Rectal smooth muscle tissue (tissue), 1 donor: Measurements from ENCODE around the gene MYO1C.

ENCODE experiments used
- H3K27ac ChIP-seq: one replicate; pipeline ENCODE4 v1.7.0; 2013; ENCODE audit warnings: low read depth, low read length, inconsistent platforms
- H3K27me3 ChIP-seq: one replicate; pipeline ENCODE4 v1.7.0; 2013; ENCODE audit warnings: low read length; ENCODE audit not compliant: control insufficient read depth, insufficient read depth
- H3K36me3 ChIP-seq: one replicate; pipeline ENCODE4 v1.7.0; 2013; ENCODE audit warnings: low read length; ENCODE audit not compliant: control insufficient read depth, insufficient read depth
- H3K4me1 ChIP-seq: one replicate; pipeline ENCODE4 v1.7.0; 2013; ENCODE audit warnings: low read length; ENCODE audit not compliant: control insufficient read depth, insufficient read depth
- H3K4me3 ChIP-seq: one replicate; pipeline ENCODE4 v1.7.0; 2013; ENCODE audit warnings: low read length
- H3K9ac ChIP-seq: one replicate; pipeline ENCODE4 v1.7.0; 2013; ENCODE audit warnings: low read length

The MYO1C gene

DNA sequence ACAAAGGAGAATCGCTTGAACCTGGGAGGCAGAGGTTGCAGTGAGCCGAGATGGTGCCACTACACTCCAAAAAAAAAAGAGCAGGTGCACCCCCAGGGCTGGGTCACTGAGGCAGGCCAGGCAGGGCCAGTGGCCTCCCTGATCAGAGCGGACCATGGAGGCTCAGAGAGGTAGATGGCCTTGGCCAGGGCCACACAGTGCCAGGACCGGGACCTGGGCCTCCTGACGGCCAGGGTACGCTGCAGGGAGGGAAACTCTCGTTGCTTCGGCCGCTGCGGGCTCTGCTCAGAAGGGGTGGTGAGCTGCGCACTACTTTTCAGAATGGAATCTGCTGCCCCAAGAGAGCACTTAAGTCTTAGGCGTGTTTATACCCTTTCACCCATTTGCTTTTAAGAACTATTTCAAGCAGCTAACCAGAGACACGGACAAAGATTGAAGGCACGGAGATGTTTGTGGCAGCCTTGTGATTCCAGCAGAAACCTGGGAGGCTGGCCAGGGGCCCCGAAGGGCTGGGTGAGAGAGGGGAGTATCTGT, 17.1 kb downstream of the MYO1C start:
- Histone ChIP-seq H3K9ac (no peak overlapping the region), H3K4me3 (no peak overlapping the region), H3K4me1 (no peaks in the 10 kb centered on the region), H3K27me3 (no peaks in the 10 kb centered on the region), H3K27ac (no peak overlapping the region), H3K36me3 (peaks cover 31% of the 10 kb centered on the region)

DNA sequence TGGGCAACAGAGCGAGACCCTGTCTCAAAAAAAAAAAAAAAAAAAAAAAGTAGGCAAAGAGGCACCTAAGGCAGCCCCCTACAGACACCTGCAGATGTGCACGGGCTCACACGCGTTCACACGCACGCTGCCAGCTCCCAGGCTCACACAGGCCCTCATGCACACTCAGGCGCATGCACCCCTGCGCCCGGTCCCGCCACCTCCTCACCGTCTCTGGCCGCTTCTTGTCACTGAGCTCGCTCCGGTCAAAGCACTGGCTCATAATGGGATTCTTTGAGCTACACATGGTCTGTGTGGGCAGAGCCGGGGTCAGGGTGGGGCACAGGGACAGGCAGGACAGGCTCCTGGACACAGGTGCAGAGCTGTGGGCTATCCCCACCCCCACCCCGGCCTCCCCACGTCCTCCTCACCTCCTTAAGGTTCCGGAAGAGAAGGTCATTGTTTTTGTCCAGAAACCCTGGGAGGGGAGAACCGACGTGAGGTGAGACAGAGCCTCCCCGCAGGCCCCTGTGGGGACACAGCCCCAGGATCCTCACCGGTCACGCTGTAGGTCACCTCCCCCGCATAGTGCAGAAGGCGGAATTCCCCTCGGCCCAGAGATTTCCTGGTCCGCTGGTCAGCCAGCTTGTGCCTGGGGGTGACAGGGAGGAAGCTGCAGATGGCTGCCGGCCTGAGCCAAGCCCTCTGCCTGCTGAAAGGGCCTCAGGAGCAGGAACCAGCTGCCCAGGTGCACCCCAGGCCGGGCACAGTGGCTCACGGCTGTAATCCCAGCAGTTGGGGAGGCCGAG, 17.9 kb downstream of the MYO1C start:
- Histone ChIP-seq H3K9ac (no peak overlapping the region), H3K4me3 (no peak overlapping the region), H3K4me1 (no peaks in the 10 kb centered on the region), H3K27me3 (no peaks in the 10 kb centered on the region), H3K27ac (no peak overlapping the region), H3K36me3 (peaks cover 31% of the 10 kb centered on the region)

DNA sequence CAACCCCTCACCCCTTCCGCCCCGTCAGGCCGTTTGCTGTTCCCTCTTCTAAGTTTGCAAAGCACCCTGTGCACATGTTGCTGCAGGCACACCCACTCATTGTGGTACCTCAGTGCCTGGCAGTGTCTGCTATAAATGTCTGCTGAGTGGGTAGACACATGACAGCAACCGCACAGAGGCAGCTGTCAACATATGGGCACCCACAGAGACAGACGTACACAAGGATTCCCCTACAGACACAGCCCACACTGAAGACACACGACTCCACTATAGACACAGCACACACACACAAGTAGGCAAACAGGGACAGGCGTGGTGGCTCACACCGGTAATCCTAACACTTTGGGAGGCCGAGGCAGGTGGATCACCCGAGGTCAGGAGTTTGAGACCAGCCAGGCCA, 18.6 kb downstream of the MYO1C start:
- no peaks in the 10 kb centered on the region for H3K4me1 ChIP-seq
- no peak overlapping the region for H3K4me3 ChIP-seq
- H3K27ac ChIP-seq = no peak overlapping the region
- H3K36me3 ChIP-seq = peaks cover 37% of the 10 kb centered on the region
- H3K27me3 ChIP-seq = no peaks in the 10 kb centered on the region
- no peak overlapping the region for H3K9ac ChIP-seq

DNA sequence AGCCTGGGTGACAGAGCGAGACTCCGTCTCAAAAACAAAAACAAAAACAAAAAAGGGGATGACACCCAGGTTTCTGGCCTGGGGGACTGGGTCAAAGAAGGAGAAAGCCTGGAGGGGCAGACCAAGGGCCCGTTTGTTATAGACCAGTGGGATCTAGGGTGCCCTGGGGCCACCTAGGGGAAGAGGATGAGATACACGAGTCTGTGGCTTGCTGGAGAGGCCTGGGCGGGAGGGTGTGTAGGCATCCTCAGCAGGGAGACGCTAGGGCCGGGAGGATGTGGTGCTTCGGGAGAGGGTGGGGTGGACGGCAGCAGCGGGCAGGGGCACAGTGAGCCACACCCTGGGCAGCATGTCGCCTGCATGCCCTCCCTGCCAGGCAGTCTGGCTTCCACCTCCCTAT, 19.3 kb downstream of the MYO1C start:
- no peak overlapping the region for H3K4me3 ChIP-seq
- no peak overlapping the region for H3K9ac ChIP-seq
- no peak overlapping the region for H3K27ac ChIP-seq
- no peaks in the 10 kb centered on the region for H3K27me3 ChIP-seq
- no peaks in the 10 kb centered on the region for H3K4me1 ChIP-seq
- peaks cover 39% of the 10 kb centered on the region for H3K36me3 ChIP-seq

DNA sequence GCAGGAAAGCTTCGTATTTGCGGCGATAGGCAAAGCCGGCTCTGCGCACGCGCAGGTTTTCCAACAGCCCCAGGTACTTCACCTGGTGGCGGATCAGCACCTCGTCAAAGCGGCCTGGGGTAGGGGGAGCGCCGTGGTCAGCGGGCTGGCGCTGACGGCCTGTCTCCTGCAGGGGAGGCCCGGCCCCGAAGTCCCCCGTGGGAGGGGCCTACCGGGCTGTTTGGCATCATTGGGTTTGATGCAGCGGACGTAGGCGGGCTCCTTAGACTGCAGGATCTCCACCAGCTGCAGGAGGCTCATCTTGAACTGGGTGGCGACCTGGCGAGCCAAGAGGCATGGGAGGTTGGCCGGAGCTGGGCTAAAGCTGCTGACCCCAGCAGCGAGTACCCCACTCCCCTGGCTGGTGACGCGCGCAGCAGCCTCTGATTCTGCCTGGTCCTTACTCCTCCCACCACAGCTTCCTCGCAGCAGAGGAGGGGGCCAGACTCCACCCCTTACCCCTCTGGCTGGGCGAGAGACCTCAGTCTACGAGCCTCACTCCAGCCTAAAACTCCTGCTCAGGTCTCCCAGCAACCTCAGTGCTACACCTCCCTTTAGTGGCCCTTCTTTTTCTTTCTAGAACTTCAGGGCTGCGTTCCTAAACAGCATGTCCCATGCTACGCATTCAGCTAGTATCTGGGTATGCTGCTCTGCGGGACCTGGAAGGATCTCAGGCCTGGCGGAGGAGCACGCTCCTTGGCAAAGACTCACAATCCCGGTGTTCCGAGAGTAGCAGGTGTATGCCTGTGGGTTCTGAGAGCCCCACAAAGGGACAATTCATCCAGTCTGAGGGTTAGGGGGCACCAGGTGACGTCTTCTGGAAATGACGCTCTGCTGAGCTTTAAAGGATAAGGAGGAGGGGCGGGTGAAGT, 20.3 kb downstream of the MYO1C start:
- Histone ChIP-seq H3K4me1 (no peaks in the 10 kb centered on the region), H3K9ac (no peak overlapping the region), H3K27ac (no peak overlapping the region), H3K4me3 (no peak overlapping the region), H3K27me3 (no peaks in the 10 kb centered on the region), H3K36me3 (peaks cover 45% of the 10 kb centered on the region)

DNA sequence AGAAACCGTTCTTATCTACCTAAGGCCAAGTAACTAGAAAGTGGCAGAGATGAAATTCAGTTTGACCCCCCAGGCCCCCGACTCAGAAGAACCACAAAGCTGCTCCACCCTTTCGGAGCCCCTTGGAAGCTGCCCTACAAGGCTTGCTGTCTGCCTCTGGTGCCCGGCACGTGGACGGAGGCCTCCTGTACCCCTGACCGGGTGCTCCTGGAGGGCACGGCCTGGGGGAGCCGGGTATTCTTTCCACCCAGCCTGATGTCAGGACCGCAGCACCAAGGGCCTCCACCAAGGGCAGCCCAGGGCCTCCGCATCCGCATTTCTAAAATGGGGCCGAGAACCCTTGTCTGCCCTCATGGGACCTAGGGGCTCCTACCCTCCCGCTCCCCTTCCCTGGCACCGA, 21.0 kb downstream of the MYO1C start:
- no peak overlapping the region for H3K27ac ChIP-seq
- H3K36me3 ChIP-seq = peaks cover 46% of the 10 kb centered on the region
- H3K4me1 ChIP-seq = no peaks in the 10 kb centered on the region
- no peaks in the 10 kb centered on the region for H3K27me3 ChIP-seq
- no peak overlapping the region for H3K4me3 ChIP-seq
- no peak overlapping the region for H3K9ac ChIP-seq

DNA sequence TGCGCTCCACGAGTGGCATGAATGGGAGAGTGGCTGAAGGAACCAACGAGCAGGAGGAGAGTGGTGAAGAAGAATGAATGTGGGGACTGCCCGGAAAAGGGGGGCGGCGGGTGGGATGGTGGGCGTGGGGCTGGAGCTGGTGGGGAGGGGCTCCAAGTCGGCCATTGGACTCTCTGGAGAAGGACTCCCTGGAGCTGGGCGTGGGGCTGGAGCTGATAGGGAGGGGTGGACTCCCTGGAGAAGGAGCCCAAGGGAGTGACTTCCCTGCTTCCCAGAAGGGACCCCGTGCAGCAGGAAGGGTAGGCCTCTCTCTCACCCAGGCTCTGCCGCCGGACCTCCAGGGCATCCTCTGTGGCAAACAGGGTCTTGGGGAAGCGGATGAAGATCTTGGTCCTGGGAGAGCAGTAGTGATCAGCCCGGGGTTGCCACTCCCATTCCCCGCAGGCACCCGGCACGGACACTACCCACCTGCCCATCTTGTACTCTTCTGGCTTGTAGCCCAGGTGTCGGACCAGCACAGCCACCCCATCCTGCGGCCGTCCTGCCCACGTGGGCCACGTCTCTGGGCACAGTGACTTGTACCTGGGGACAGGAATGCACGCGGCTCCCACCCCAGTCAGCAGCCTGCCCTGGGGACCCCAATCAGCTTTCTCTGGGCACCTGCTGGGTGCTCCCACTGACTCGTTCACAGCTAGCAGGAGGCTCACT, 21.6 kb downstream of the MYO1C start:
- H3K4me1 ChIP-seq = no peaks in the 10 kb centered on the region
- no peak overlapping the region for H3K27ac ChIP-seq
- H3K4me3 ChIP-seq = no peak overlapping the region
- no peaks in the 10 kb centered on the region for H3K27me3 ChIP-seq
- no peak overlapping the region for H3K9ac ChIP-seq
- H3K36me3 ChIP-seq = peaks cover 45% of the 10 kb centered on the region

DNA sequence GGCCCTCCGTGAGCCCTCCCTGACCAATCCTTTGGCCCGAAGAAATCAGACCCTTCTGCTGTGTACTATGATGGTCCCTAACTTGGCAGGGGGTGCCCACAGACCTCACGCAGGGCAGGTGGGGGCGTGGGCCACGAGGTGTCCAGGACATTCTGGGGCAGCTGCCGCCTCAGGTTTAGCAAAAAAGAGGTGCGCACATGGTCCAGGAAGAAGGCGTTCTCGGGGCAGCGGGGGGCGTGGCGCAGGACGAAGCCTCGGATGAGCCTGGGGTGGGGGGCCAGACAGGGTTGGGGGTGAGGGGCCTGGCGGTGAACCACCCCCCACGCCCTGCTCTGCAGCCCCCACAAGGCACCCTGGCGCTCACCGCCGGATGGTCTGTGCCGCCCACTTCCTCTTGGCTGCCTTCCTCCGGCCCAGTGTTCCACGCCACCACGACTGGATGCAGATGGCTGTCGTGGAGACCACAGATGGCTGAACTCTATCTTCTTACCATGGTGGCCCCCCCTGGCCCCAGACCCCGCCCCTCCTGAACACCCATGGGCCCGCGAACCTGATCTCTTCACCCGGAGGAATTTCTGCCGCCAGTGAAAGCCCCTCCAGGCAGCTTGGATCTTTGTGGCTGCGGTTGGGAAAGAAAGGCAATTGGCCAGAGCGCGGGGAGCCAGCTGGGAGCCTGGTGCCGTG, 22.3 kb downstream of the MYO1C start:
- Histone ChIP-seq H3K36me3 (peaks cover 43% of the 10 kb centered on the region), H3K9ac (no peak overlapping the region), H3K4me3 (no peak overlapping the region), H3K4me1 (no peaks in the 10 kb centered on the region), H3K27me3 (no peaks in the 10 kb centered on the region), H3K27ac (no peak overlapping the region)

DNA sequence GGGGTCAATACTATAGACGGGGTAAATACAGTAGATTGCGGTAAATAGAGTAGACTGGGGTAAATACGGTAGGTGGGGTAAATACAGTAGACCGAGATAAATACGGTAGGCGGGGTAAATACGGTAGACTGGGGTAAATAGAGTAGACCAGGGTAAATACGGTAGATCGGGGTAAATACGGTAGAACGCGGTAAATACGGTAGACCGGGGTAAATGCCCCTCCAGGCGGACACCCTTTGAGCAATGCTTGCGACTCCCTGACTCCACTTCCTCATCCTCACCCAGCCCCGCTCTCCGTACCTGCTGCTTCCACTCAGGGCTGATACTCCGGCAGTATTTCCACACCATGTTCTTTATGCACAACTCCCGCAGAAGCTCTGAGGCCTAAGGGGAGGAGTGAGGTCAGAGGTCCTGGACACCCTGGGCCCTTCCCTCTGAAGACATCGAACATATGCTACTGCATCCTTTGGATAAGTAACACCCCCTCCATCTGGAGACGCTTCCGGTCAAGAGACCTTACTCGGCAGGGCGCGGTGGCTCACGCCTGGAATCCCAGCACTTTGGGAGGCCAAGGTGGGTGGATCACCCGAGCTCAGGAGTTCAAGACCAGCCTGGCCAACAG, 23.1 kb downstream of the MYO1C start:
- Histone ChIP-seq H3K4me1 (no peaks in the 10 kb centered on the region), H3K27me3 (no peaks in the 10 kb centered on the region), H3K36me3 (peaks cover 49% of the 10 kb centered on the region), H3K27ac (no peak overlapping the region), H3K4me3 (no peak overlapping the region), H3K9ac (no peak overlapping the region)

DNA sequence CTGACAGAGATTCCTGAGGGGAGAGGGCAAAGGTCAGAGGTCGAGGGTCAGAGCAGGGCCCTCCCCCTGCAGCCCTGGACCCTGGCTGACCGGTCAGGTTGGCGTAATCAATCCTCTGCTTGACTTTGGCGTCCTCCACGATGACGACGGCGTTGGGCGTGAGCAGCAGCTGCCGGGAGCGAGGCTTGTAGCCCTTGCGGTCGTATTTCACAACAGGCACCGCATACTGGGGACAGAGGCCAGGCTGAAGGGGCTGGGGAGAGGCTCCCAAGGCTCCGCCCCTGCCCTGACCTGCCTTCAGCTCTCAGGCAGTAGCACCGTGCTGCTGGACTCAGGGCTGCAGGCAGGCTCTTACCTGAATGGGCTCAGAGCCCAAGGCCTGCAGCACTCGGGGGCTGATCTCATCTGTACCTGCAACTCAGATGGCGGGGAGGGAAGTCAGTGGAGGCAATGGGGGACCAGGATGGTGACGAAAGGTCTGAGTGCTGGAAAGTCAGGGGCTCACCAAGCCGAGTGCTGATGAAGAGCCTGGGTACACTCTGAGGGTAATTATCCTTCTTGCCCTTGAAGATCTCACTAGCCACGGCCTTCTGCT, 24.5 kb downstream of the MYO1C start:
- Histone ChIP-seq H3K36me3 (peaks cover 46% of the 10 kb centered on the region), H3K4me3 (no peak overlapping the region), H3K4me1 (no peaks in the 10 kb centered on the region), H3K27me3 (no peaks in the 10 kb centered on the region), H3K9ac (no peak overlapping the region), H3K27ac (no peak overlapping the region)

DNA sequence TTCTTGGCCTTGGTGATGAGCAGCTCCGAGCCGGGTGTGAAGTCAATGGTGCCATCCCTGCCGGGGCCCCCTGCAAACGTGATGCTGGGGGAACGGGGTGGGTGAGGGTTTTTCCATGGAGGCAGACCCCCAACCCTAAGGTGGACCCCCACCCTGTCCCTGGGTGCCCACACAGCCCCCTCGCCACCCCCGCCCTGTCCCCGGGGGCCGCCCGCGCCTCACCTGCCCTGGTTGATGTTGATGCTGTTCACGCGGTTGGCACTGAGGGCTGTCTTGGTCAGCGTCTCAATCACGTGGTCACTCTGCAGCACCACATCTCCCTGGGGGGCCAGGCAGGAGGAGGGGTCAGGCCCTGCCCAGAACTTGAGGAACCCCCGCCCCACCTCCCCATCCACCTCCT, 25.2 kb downstream of the MYO1C start:
- H3K27ac ChIP-seq = no peak overlapping the region
- no peak overlapping the region for H3K4me3 ChIP-seq
- H3K9ac ChIP-seq = no peak overlapping the region
- H3K27me3 ChIP-seq = no peaks in the 10 kb centered on the region
- H3K4me1 ChIP-seq = no peaks in the 10 kb centered on the region
- peaks cover 43% of the 10 kb centered on the region for H3K36me3 ChIP-seq
